ENCODE results near the gene BCL10. TPM values are rescaled to one million over a fixed set of nuclear protein-coding genes. Genes with fewer than 3 reads are reported as not detected.

BCL10 gene
- total and polyA plus RNA-seq, 2 of the 13 experiments (the other 11 are each of a cell fraction or from before 2014, with no cell fraction given) = 3.7 to 14.1 TPM

GRCh38 chr1:85259118-85259911 lies 17.1 kb downstream of the BCL10 start, which contains the start of gene C1orf52 (continued):
- no peak for TF ChIP-seq MYPOP (CRISPR knock-in tag; IDR thresholded peaks at IDR 0.05)
- no peak for TF ChIP-seq FOXK2 (IDR thresholded peaks at IDR 0.05)
- TF ChIP-seq HNRNPLL (IDR thresholded peaks at IDR 0.05; ENCODE audit: low read depth, low read length, poor library complexity, severe bottlenecking) = no peak
- no peak for TF ChIP-seq ZNF749 (CRISPR knock-in tag; IDR thresholded peaks at IDR 0.05; ENCODE audit: borderline replicate concordance)
- peak; percentile 80 for TF ChIP-seq KDM5B (CRISPR knock-in tag; IDR thresholded peaks at IDR 0.05; ENCODE audit: borderline replicate concordance)
- TF ChIP-seq CEBPB (IDR thresholded peaks at IDR 0.05; ENCODE audit: borderline replicate concordance, low read depth, low read length) = 0 out of 2 replicates have a peak, but pooled peaks have one; percentile 10
- no peak for TF ChIP-seq ZNF12 (CRISPR knock-in tag; IDR thresholded peaks at IDR 0.05)
- TF ChIP-seq RBM22 (optimal IDR thresholded peaks at IDR 0.05; ENCODE audit: low read length) = peak; percentile 17
- TF ChIP-seq ZNF543 (CRISPR knock-in tag; IDR thresholded peaks at IDR 0.05) = peak; percentile 59; the same call in 1 of the 2 replicates
- no peak for TF ChIP-seq ZNF225 (CRISPR knock-in tag; IDR thresholded peaks at IDR 0.05)
- TF ChIP-seq CBX1 (IDR thresholded peaks at IDR 0.05; ENCODE audit: low read depth) = no peak
- no peak for TF ChIP-seq RBM39 (IDR thresholded peaks at IDR 0.05; ENCODE audit: low read depth, low read length, poor library complexity, severe bottlenecking)
- 0 out of 2 replicates have a peak, but pooled peaks have one; percentile 32 for TF ChIP-seq SNAPC4 (CRISPR knock-in tag; IDR thresholded peaks at IDR 0.05)
- no peak for TF ChIP-seq ZKSCAN1 (IDR thresholded peaks at IDR 0.05; ENCODE audit: low read length)
- TF ChIP-seq GABPB1 (CRISPR knock-in tag; IDR thresholded peaks at IDR 0.05) = peak; percentile 96
- no peak for TF ChIP-seq TBX3 (IDR thresholded peaks at IDR 0.05; ENCODE audit: borderline replicate concordance)
- TF ChIP-seq ZSCAN25 (CRISPR knock-in tag; IDR thresholded peaks at IDR 0.05) = no peak; the same call in 1 of the 2 replicates
- no peak for TF ChIP-seq ZSCAN5A (CRISPR knock-in tag; IDR thresholded peaks at IDR 0.05; ENCODE audit: borderline replicate concordance)
- no peak; the same call in 1 of the 2 replicates for TF ChIP-seq TFDP2 (CRISPR knock-in tag; IDR thresholded peaks at IDR 0.05)
- TF ChIP-seq ZNF761 (CRISPR knock-in tag; conservative IDR thresholded peaks at IDR 0.05) = 0 out of 2 replicates have a peak, but pooled peaks have one; percentile 28
- TF ChIP-seq HMG20B (CRISPR knock-in tag; conservative IDR thresholded peaks at IDR 0.05) = no peak
